OCI-LY7 (cell line): ENCODE data around the gene CLEC3B.

Source experiments
- EZH2phosphoT487 ChIP-seq: fragments of 200-600 bp; sonication (generic); IDR thresholded peaks from 2 replicates; pipeline ENCODE4 v1.6.1; 2018; ENCODE audit warnings: low read depth, borderline replicate concordance, mild to moderate bottlenecking, mixed run types, antibody characterized with exemption, low read length, moderate library complexity, mixed read lengths
- TF ChIP-seq, protein P1 (sequence below): fragments of 200-600 bp; sonication (generic); conservative IDR thresholded peaks from 2 replicates; pipeline ENCODE4 v1.5.1; 2014; ENCODE audit warnings: mild to moderate bottlenecking, antibody characterized with exemption, low read length, moderate library complexity, mixed read lengths

DNA sequence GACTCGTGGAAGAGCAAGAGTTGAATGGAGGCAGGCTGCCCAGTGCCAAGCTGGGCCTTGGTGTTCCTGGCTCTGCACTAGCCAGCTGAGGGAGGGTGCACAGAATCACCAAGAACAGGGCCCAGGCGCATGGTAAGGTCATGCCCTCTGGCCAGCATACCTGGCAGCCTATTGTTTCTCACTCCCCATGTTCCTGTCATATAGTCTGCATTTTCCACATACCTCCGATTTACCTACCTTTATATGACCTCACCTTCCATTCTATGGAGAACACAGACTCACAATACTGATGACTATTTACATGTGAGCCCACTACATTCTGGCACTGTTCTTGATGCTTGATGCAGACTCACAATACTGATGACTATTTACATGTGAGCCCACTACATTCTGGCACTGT is 5.4 kb downstream of the CLEC3B start:
- TF ChIP-seq, protein P1, sequence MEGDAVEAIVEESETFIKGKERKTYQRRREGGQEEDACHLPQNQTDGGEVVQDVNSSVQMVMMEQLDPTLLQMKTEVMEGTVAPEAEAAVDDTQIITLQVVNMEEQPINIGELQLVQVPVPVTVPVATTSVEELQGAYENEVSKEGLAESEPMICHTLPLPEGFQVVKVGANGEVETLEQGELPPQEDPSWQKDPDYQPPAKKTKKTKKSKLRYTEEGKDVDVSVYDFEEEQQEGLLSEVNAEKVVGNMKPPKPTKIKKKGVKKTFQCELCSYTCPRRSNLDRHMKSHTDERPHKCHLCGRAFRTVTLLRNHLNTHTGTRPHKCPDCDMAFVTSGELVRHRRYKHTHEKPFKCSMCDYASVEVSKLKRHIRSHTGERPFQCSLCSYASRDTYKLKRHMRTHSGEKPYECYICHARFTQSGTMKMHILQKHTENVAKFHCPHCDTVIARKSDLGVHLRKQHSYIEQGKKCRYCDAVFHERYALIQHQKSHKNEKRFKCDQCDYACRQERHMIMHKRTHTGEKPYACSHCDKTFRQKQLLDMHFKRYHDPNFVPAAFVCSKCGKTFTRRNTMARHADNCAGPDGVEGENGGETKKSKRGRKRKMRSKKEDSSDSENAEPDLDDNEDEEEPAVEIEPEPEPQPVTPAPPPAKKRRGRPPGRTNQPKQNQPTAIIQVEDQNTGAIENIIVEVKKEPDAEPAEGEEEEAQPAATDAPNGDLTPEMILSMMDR: no peak
- no peak for TF ChIP-seq EZH2phosphoT487
